OCI-LY1 (cell line): ENCODE results near the gene SOCS7.

Experiments
- H2AFZ ChIP-seq: fragments of 200-600 bp; sonication (generic), shearing (Covaris generic); 2 replicates; pipeline ENCODE4 v1.6.0; 2014; ENCODE audit warnings: antibody characterized with exemption, mild to moderate bottlenecking, low read length
- H3F3A ChIP-seq: fragments of 200-600 bp; sonication (generic), shearing (Covaris generic); 2 replicates; pipeline ENCODE4 v1.6.0; 2014; ENCODE audit warnings: mild to moderate bottlenecking, antibody characterized with exemption, low read length, moderate library complexity; ENCODE audit not compliant: insufficient read depth
- H3K27ac ChIP-seq: fragments of 200-600 bp; sonication (generic); 2 replicates; pipeline ENCODE4 v1.5.1; 2014; ENCODE audit warnings: low read length, mixed run types, mild to moderate bottlenecking, low read depth; ENCODE audit not compliant: poor library complexity, severe bottlenecking
- H3K27me3 ChIP-seq: fragments of 200-600 bp; sonication (generic); 2 replicates; pipeline ENCODE4 v1.6.0; 2014; ENCODE audit warnings: antibody characterized with exemption, mild to moderate bottlenecking, low read length, moderate library complexity; ENCODE audit not compliant: insufficient read depth
- H3K36me3 ChIP-seq: fragments of 200-600 bp; sonication (generic); 2 replicates; pipeline ENCODE4 v1.6.1; 2014; ENCODE audit warnings: mild to moderate bottlenecking, antibody characterized with exemption, low read length, moderate library complexity, mixed read lengths; ENCODE audit not compliant: insufficient read depth
- H3K4me1 ChIP-seq: fragments of 200-600 bp; sonication (generic); 2 replicates; pipeline ENCODE4 v1.5.1; 2014; ENCODE audit warnings: mild to moderate bottlenecking, low read length, moderate library complexity; ENCODE audit not compliant: insufficient read depth, severe bottlenecking
- H3K4me2 ChIP-seq: fragments of 200-600 bp; sonication (generic), shearing (Covaris generic); 2 replicates; pipeline ENCODE4 v1.6.1; 2014; ENCODE audit warnings: low read length
- H3K4me3 ChIP-seq: fragments of 200-600 bp; sonication (generic); 2 replicates; pipeline ENCODE4 v1.5.1; 2014; ENCODE audit warnings: low read length, low read depth, mild to moderate bottlenecking, mixed read lengths; ENCODE audit not compliant: poor library complexity, severe bottlenecking
- H3K79me2 ChIP-seq: fragments of 200-600 bp; shearing (Covaris generic); 2 replicates; pipeline ENCODE4 v1.6.1; 2016; ENCODE audit warnings: mixed run types, low read length, mixed read lengths; ENCODE audit not compliant: insufficient read depth
- H3K9ac ChIP-seq: fragments of 200-600 bp; sonication (generic), shearing (Covaris generic); 2 replicates; pipeline ENCODE4 v1.6.1; 2014; ENCODE audit warnings: mild to moderate bottlenecking, low read length, mixed read lengths
- H3K9me2 ChIP-seq: fragments of 200-600 bp; sonication (generic), shearing (Covaris generic); 2 replicates; pipeline ENCODE4 v1.6.1; 2014; ENCODE audit warnings: low read depth, mild to moderate bottlenecking, low read length, mixed read lengths
- H3K9me3 ChIP-seq: fragments of 200-600 bp; shearing (Covaris generic); 2 replicates; pipeline ENCODE4 v1.6.1; 2014; ENCODE audit warnings: low read length, mixed read lengths
- H4K20me1 ChIP-seq: fragments of 200-600 bp; sonication (generic), shearing (Covaris generic); 2 replicates; pipeline ENCODE4 v1.6.0; 2016; ENCODE audit warnings: mild to moderate bottlenecking, low read length; ENCODE audit not compliant: insufficient read depth
- CTCF ChIP-seq: fragments of 200-600 bp; sonication (generic), shearing (Covaris generic); IDR thresholded peaks from 2 replicates; pipeline ENCODE4 v1.5.1; 2017; ENCODE audit warnings: mild to moderate bottlenecking, antibody characterized with exemption, low read length, moderate library complexity, mixed read lengths
- EZH2 ChIP-seq: fragments of 200-600 bp; sonication (generic), shearing (Covaris generic); IDR thresholded peaks from 2 replicates; pipeline ENCODE4 v1.8.0; 2017; ENCODE audit warnings: borderline replicate concordance, mixed run types, mild to moderate bottlenecking, antibody characterized with exemption, low read length, moderate library complexity, mixed read lengths

The SOCS7 gene

GRCh38 chr17:38329284-38329683 is 22.4 kb upstream of the SOCS7 start:
- no peaks in the 10 kb centered on the region for H3K79me2 ChIP-seq
- no peak overlapping the region for H3K4me3 ChIP-seq
- no peaks in the 10 kb centered on the region for H3K27me3 ChIP-seq
- no peaks in the 10 kb centered on the region for H3K9me2 ChIP-seq
- H2AFZ ChIP-seq, result no peak overlapping the region
- H3F3A ChIP-seq, result no peaks in the 10 kb centered on the region
- H3K36me3 ChIP-seq, result 0 out of 2 replicates have a peak, but pooled peaks cover under 1% of the 10 kb centered on the region
- no peak overlapping the region for H3K27ac ChIP-seq
- H4K20me1 ChIP-seq, result no peaks in the 10 kb centered on the region
- TF ChIP-seq CTCF (no peak), EZH2 (no peak)
- H3K4me2 ChIP-seq, result no peak overlapping the region
- H3K9ac ChIP-seq, result no peak overlapping the region
- peaks cover 11% of the 10 kb centered on the region for H3K4me1 ChIP-seq
- no peaks in the 10 kb centered on the region for H3K9me3 ChIP-seq

- no peaks in the 10 kb centered on the region for H3K9me2 ChIP-seq
- H3K4me1 ChIP-seq, result peaks cover 8% of the 10 kb centered on the region
- H3K9ac ChIP-seq, result no peak overlapping the region
- H3K27ac ChIP-seq, result no peak overlapping the region
- H4K20me1 ChIP-seq, result no peaks in the 10 kb centered on the region
- no peaks in the 10 kb centered on the region for H3K79me2 ChIP-seq
- H3F3A ChIP-seq, result no peaks in the 10 kb centered on the region
- no peaks in the 10 kb centered on the region for H3K27me3 ChIP-seq
- no peak overlapping the region for H3K4me3 ChIP-seq
- TF ChIP-seq EZH2 (no peak), CTCF (no peak)
- no peak overlapping the region for H3K4me2 ChIP-seq
- no peaks in the 10 kb centered on the region for H3K36me3 ChIP-seq
- no peak overlapping the region for H2AFZ ChIP-seq
- no peaks in the 10 kb centered on the region for H3K9me3 ChIP-seq
These were observed 21.6 kb upstream of the SOCS7 start for GRCh38 chr17:38329808-38330730.

- Histone ChIP-seq H4K20me1 (no peaks in the 10 kb centered on the region), H3K4me2 (no peak overlapping the region), H3K79me2 (no peaks in the 10 kb centered on the region), H3K9me2 (no peaks in the 10 kb centered on the region), H3K9ac (no peak overlapping the region), H3K27me3 (no peaks in the 10 kb centered on the region), H3F3A (no peaks in the 10 kb centered on the region), H2AFZ (no peak overlapping the region), H3K36me3 (no peaks in the 10 kb centered on the region), H3K4me1 (peaks cover under 1% of the 10 kb centered on the region), H3K9me3 (no peaks in the 10 kb centered on the region), H3K4me3 (no peak overlapping the region), H3K27ac (no peak overlapping the region)
- TF ChIP-seq CTCF, result no peak
- TF ChIP-seq EZH2, result no peak
These were observed 20.7 kb upstream of the SOCS7 start for GRCh38 chr17:38330941-38331411.
